Stomach (tissue), 19 donors: Measurements from ENCODE around the gene NUP153. TPM values are rescaled to one million over a fixed set of nuclear protein-coding genes. Genes with fewer than 3 reads are reported as not detected.
"Not testable (repeated sequence)": the region's sequence is repeated elsewhere in the genome, so short reads cannot be mapped to it uniquely, and the experiment has no call there.

Experiments used
- DNase-seq, 2 donors: peaks; one replicate each; pipeline versions ENCODE4 v3.0.0 to v3.0.0-alpha.2; 2013 to 2019
- H3K27ac ChIP-seq, 5 donors: fragments of 200-600 bp in 4 of 5; sonication (generic) in 4 of 5; one replicate each; pipeline ENCODE4 v1.5.1; 2013 to 2019; ENCODE audit warnings: mild to moderate bottlenecking in 1 of 5, moderate library complexity in 1 of 5
- H3K27me3 ChIP-seq, 3 donors: fragments of 200-600 bp; sonication (generic); one replicate each; pipeline ENCODE4 v1.5.1; 2017 to 2019; ENCODE audit warnings: mixed run types in 1 of 3
- H3K36me3 ChIP-seq, 4 donors: fragments of 200-600 bp; sonication (generic); 1 replicate in 3 of 4; 2 replicates in 1 of 4; pipeline ENCODE4 v1.5.1; 2016 to 2019
- H3K4me1 ChIP-seq, 4 donors: fragments of 200-600 bp; sonication (generic); one replicate each; pipeline ENCODE4 v1.5.1; 2016 to 2019
- H3K4me3 ChIP-seq, 4 donors: fragments of 200-600 bp; sonication (generic) in 3 of 4; one replicate each; pipeline ENCODE4 v1.5.1; 2016 to 2019; ENCODE audit warnings: mild to moderate bottlenecking in 1 of 4
- H3K9me3 ChIP-seq, 4 donors: fragments of 200-600 bp; sonication (generic); one replicate each; pipeline ENCODE4 v1.5.1; 2016 to 2019
- CTCF ChIP-seq, 7 experiments: fragments of 450-650 bp in 4 of 7; fragments of 200-600 bp in 3 of 7; sonication (generic) in 3 of 7; IDR thresholded peaks; one replicate each; pipeline ENCODE4 v1.5.1; 2016 to 2019; ENCODE audit warnings: antibody characterized with exemption in 7 of 7, control low read depth in 2 of 7, mild to moderate bottlenecking in 1 of 7
- EP300 ChIP-seq: sonication (generic); formaldehyde crosslinking; IDR thresholded peaks from one replicate; pipeline ENCODE4 v1.6.1; 2017; ENCODE audit warnings: antibody characterized with exemption
- POLR2A ChIP-seq, 4 donors: fragments of 450-650 bp; IDR thresholded peaks; one replicate each; pipeline ENCODE4 v1.6.1; 2016; ENCODE audit warnings: antibody characterized with exemption in 4 of 4, control low read depth in 2 of 4, mild to moderate bottlenecking in 1 of 4, moderate library complexity in 1 of 4
- POLR2AphosphoS5 ChIP-seq, 3 donors: sonication (generic); formaldehyde crosslinking; IDR thresholded peaks; one replicate each; pipeline ENCODE4 v1.6.1; 2016; ENCODE audit warnings: antibody characterized with exemption in 3 of 3
- WGBS, 5 donors: extraction: QIAGEN DNeasy Blood & Tissue Kit in 3 of 5; methylation state at CpG; one replicate each; pipeline versions ENCODE4 v1.1.5 to v1.1.7; 2013 to 2018; 5-methylcytosine and 5-hydroxymethylcytosine counted together
- intact Hi-C: fragments of 100-400 bp; cut with DNase I; formaldehyde crosslinking; loops from one replicate; pipeline ENCODE4 v1.15.1; 2023; ENCODE audit warnings: low total_unique reads
- long read RNA-seq, 10 donors: transcript quantifications; one replicate each; lab custom pipeline, GENCODE V29; 2026
- polyA plus RNA-seq, 3 donors: library from polyadenylated mRNA; stranded (reverse); fragments of 200-250 nt; gene quantifications; one replicate each; pipeline ENCODE4 v1.2.3, GENCODE V29; 2013
- total RNA-seq, 5 donors: library from RNA; depleted of rRNA; stranded (reverse); fragments of >200 nt; gene quantifications; one replicate each; pipeline versions ENCODE4 v1.1.0 to v1.2.3, GENCODE V29; 2014 to 2016
- donor health status: healthy with polysubstance abuse.
- donor health status: Bipolar disorder and iron deficiency.
- donor health status: healthy.

The NUP153 gene
- total RNA-seq (10 to 100 TPM in 4 of 5 donors, 1 to 10 TPM in 1; 9.6 to 50.5 (median 28.7) TPM), polyA plus RNA-seq (1 to 10 TPM; 5.2 to 7.5 (median 5.3) TPM)
- long read RNA-seq, donor 1: 0 reads
- long read RNA-seq, donor 2: 0 reads
- long read RNA-seq, donor 3, partial matches to known transcripts: 8 of 8 reads
- long read RNA-seq, donor 3, other reads (novel, unspliced or antisense): 0 of 8 reads
- long read RNA-seq, donor 4: 0 reads
- long read RNA-seq, donor 5, partial matches to known transcripts: 20 of 20 reads
- long read RNA-seq, donor 5, other reads (novel, unspliced or antisense): 0 of 20 reads
- long read RNA-seq, donor 6, full-length matches to known transcripts: 1 of 27 reads
- long read RNA-seq, donor 6, partial matches to known transcripts: 26 of 27 reads
- long read RNA-seq, donor 6, other reads (novel, unspliced or antisense): 0 of 27 reads
- long read RNA-seq, donor 7, partial matches to known transcripts: 12 of 12 reads
- long read RNA-seq, donor 7, other reads (novel, unspliced or antisense): 0 of 12 reads
- long read RNA-seq, donor 8: 0 reads
- long read RNA-seq, donor 9: 0 reads
- long read RNA-seq, donor 10: 0 reads

GRCh38 chr6:17706580-17707370, at the start of gene NUP153:
Gene NUP153, minus strand, starts transcription at chr6:17706925. Its CDS starts 538 bp downstream, at chr6:17706387.
- TF ChIP-seq EP300: peak; percentile 55
- peak in 1 of 7 experiments; percentile 6 for TF ChIP-seq CTCF (IDR thresholded peaks at IDR 0.05)
- peak in 2 of 4 donors; percentile 67 to 84 for TF ChIP-seq POLR2A (IDR thresholded peaks at IDR 0.05)
- peak; percentile 99 to 100 (median 100) for TF ChIP-seq POLR2AphosphoS5 (IDR thresholded peaks at IDR 0.05)
- 0 to 1% (median 0%) methylated on average over 23 to 69 of the region's 69 CpGs for WGBS, 5 donors
- Histone ChIP-seq H3K27ac (peak within 1 kb of the TSS; percentile 96 to 100 (median 99)), H3K9me3 (no peaks in the 10 kb centered on the region), H3K27me3 (no peaks in the 10 kb centered on the region), H3K36me3 (no peaks in the 10 kb centered on the region), H3K4me1 (peaks cover 27 to 45% (median 37%) of the 10 kb centered on the region in 4 donors), H3K4me3 (peak within 1 kb of the TSS; percentile 71 to 93 (median 80))
- peak; percentile 100 for DNase-seq
- intact Hi-C loops: no loop called here

- no peaks in the 10 kb centered on the region for H3K4me1 ChIP-seq
- no peaks in the 10 kb centered on the region for H3K27me3 ChIP-seq
- intact Hi-C loops: no loop called here
- peaks cover 0 to 9% (median 3%) of the 10 kb centered on the region in 4 donors for H3K36me3 ChIP-seq
- TF ChIP-seq POLR2A (IDR thresholded peaks at IDR 0.05): no peak
- TF ChIP-seq EP300: no peak
- no peak for TF ChIP-seq POLR2AphosphoS5 (IDR thresholded peaks at IDR 0.05)
- no peak for TF ChIP-seq CTCF (IDR thresholded peaks at IDR 0.05)
- H3K27ac ChIP-seq: no peak overlapping the region
- WGBS, 5 donors: 73 to 84% (median 76%) methylated on average over 3 of the region's 3 CpGs
- no peak for DNase-seq
- no peak overlapping the region for H3K4me3 ChIP-seq
- H3K9me3 ChIP-seq: no peaks in the 10 kb centered on the region
Measured at GRCh38 chr6:17754254-17754653, 47.5 kb upstream of the NUP153 start.

- H3K27me3 ChIP-seq, H3K4me1 ChIP-seq, H3K27ac ChIP-seq, H3K9me3 ChIP-seq, DNase-seq, H3K36me3 ChIP-seq, H3K4me3 ChIP-seq, intact Hi-C loops: not testable (repeated sequence)
- 94 to 97% (median 97%) methylated on average over 12 to 35 of the region's 35 CpGs; no CpG with 5 or more reads in 1 of the 5 donors for WGBS, 5 donors
Measured at GRCh38 chr6:17745324-17745723, 38.6 kb upstream of the NUP153 start.

- H3K36me3 ChIP-seq, H3K27ac ChIP-seq, H3K27me3 ChIP-seq, H3K4me1 ChIP-seq, H3K4me3 ChIP-seq, intact Hi-C loops, H3K9me3 ChIP-seq, DNase-seq: not testable (repeated sequence)
- WGBS, 5 donors: 70 to 92% (median 83%) methylated on average over 7 to 13 of the region's 13 CpGs
Measured at GRCh38 chr6:17744757-17745308, 38.1 kb upstream of the NUP153 start.
